ENCODE measurements around the gene YARS1.
A peak's percentile ranks its signal among the peaks of the same experiment; 100 is the strongest.
"Not testable (repeated sequence)": the region's sequence is repeated elsewhere in the genome, so short reads cannot be mapped to it uniquely, and the experiment has no call there.

Gene YARS1

DNA sequence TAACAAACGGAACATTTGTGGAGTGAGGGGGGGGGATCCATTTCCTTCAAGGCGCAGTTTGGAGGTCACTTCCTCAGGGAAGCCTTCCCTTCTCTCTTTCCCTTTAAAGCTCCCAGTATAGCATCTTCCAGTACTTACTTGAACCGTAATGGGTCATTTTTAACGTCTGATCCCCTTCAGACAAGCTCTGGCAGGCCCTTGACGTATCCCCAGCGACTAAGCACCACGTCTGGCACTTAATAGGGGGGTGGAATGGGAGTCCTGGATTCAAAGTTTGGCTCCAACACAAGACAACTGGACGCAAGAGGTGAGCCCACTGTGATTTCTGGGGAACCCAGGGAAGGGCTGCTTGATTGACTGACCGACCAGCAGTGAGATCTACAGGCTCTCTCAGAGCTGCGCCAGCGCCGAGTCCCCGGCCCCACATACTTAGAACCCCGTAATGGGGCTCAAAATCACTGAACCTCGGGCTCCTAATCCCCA, 441 bp downstream of the YARS1 start:
- DNase-seq = no peak

DNA sequence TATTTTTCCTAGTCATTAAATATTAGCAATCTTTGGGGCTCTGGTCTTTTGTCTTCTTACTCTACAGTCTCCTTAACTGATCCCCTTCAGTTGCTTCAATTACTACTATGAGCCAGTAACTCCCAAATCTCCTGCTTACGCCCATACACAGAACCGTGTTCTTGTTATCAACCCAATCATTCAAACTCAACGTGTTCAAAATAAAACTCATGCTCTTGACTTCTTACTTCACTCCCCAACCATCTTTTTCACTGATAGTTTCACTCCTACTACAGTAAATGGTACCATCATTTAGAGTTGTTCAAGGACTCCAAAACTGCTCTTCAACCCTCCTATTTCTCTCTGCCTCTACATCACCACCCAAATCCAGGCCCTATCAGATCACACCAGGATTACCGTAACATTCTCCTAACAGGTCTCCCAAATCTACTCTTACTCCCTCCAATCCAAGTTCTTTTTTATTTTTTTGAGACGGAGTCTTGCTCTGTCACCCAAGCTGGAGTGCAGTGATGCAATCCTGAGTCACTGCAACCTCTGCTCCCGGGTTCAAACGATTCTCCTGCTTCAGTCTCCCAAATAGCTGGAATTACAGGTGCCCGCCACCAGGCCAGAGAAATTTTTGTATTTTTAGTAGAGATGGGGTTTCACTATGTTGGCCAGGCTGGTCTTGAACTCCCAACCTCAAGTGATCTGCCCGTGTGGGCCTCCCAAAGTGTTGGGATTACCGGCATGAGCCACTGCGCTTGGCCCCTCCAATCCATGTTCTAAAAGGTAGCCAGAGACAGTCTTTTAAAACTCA, 3.0 kb downstream of the YARS1 start:
- DNase-seq = no peak

DNA sequence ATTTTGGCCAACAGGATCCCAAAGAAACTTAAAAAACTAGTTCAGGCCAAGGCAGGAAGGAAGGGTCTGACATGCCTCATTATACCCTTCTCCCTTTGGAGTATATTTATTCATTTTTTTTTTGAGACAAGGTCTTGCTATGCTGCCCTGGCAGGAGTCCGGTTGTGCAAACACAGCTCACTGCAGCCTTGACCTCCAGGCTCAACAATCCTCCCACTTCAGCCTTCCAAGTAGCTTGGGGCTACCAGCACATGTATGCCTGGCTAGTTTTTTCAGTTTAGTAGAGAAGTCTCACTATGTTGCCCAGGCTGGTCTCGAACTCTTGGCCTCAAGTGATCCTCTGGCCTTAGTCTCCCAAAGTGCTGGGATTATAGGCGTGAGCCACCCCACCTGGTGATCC, 5.2 kb downstream of the YARS1 start:
- DNase-seq = no peak

DNA sequence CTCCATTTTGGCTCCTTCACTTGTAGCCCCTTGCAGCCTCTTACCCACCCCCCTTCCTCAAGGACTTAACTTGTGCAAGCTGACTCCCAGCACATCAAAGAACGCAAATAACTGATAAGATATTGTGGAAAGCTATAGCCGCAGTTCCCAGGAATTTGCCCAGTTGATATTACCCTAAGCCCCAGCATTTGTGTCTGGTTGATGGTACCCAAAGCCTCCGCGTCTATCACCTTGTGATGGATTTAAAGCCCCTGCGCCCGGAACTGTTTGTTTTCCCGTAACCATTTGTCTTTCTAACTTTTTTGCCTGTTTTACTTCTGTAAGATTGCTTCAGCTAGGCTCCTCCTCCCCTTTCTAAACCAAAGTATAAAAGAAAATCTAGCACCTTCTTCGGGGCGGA, 5.9 kb downstream of the YARS1 start:
- DNase-seq = no peak

DNA sequence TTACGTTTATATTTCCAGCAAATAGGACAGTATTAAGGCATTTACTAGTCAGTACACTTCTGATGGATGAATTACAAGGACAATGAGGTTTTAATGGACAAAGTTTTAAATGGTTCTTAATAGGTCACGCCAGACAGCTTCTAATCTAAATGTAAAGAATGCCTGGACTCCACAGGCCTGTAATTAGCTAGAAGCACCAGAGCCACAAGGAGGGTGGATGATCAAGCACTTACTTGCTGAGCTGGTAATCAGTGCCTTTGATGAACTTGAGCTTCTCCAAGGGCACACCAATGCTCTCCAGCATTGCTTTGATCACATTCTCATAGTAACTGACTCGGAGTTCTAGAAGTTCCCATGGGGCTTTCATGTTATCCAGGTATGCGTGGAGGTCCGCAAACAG, 6.8 kb downstream of the YARS1 start:
- no peak for DNase-seq

DNA sequence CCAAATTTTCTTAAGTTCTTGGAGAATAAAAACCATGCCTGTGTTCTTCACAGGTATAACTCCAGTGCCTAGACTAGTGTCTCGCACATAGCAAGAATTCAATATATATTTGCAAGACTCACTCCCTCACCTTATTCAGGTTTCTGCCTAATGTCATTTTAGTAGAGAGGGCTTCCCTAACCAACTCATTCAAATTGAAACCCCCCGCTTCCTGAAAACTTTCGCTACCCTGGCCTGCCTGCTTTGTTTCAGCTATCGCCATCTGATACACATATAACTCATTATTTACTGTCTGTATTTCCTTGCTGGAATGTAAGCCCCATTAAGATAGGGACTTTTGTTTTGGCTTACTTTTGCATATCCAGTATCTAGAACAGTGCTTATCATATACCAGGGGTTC, 8.6 kb downstream of the YARS1 start:
- DNase-seq = no peak

DNA sequence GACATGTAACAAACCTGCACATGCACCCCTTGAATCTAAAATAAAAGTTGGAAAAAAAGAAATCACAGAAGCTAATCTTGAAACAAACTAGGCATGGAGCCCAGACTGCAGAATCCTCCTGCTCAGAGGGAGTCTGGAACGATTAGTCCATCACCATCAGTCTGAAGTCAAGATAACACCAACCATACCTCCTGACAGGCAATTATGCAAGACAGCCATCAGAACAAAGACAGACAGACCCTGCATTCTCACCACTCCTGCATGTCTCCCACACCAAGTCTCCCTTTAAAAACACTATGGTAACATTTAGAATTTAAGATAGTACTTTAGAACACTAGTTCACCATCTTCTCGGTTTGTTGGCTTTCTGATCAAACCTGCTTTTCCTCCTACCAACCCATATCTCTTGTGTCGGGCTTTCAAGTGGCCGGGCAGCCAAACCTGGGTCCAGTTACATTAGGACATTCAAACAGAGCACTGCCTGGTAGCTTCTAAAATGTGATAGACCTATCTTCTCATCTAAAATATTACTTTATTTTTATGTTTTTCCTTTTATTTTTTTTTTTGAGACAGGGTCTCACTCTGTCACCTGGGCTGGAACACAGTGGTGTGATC, 10.1 kb downstream of the YARS1 start:
- DNase-seq = no peak

DNA sequence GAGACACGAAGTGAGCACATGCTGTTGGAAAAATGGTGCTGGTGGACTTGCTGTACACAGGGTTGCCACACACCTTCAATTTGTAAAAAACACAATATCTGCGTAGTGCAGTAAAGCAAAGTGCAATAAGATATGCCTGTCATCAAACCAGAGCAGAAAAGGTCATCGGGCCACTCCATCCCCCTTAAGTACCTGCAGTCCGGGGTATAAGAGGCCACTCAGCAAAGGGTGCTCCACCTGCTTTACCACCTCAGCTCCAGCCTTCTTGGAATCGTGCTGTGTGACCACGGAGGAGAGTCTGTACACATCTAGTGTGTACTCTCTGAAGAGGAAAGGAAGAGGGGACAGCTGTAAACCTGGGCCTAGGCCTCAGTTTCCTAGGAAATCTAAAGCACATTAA, 10.9 kb downstream of the YARS1 start:
- no peak for DNase-seq

DNA sequence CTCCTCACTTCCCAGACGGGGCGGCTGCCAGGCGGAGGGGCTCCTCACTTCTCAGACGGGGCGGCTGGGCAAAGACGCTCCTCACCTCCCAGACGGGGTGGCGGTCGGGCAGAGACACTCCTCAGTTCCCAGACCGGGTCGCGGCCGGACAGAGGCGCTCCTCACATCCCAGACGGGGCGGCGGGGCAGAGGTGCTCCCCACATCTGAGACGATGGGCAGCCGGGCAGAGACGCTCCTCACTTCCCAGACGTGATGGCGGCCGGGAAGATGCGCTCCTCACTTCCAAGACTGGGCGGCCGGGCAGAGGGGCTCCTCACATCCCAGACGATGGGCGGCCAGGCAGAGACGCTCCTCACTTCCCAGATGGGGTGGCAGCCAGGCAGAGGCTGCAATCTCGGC, 12.7 kb downstream of the YARS1 start:
- DNase-seq = not testable (repeated sequence)

DNA sequence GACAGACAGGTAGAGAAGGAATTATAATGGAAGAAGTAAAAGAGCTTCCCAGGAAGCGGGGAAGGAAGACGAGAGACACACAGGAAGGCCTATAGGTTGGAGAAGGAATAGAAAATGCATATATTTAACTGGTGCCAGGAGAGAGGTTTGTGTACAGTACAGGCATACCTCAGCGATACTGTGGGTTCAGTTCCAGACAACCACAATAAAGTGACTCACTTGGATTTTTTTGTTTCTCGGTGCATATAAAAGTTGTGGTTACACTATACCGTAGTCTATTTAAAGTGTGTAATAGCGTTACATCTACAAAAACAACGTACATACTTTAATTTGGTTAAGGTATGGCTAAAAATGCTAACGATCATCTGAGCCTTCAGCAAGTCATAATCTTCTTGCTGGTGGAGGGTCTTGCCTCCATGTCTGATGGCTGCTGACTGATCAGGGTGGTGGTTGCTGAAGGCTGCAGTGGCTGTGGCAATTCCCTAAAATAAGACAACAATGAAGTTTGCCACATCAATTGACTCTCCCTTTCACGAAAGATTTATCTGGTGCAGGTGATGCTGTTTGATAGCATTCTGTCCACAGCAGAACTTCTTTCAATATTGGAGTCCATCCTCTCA, 16.0 kb downstream of the YARS1 start:
- peak in 4 of 6 experiments; percentile 7 to 48 (median 28) for DNase-seq

DNA sequence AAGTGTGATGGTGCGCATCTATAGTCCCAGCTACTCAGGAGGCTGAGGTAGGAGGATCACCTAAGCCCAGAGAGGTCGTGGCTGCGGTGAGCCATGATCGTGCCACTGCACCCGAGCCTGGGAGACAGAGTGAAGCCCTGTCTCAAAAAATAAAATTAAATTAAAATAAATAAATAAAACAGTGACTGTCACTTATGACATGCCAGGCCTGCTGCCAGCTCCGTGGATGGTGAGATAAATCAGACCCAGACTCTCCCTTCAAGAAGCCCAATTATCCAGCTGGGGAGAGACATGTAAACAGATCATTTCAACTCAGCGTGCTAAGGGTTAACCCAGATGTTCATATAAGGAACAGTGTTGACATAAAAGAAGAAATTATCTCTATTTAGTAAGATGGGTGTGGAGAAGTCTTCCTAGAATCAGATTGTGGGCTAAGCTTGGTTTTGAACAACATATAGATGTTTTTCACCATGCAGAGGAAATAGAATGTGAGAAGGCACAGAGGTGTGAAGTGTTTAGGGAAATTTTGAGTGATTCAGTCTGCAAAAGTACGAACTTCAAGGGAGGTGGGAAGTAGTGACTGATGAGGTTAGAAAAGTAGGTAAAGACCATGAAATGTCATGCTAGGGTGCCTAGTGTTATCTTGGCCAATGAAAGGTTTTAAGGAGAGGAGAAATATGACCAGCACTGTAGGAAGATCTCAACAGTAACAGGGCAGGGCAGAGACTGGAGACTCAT, 18.3 kb downstream of the YARS1 start:
- DNase-seq = peak in 2 of 6 experiments; percentile 7 to 12

DNA sequence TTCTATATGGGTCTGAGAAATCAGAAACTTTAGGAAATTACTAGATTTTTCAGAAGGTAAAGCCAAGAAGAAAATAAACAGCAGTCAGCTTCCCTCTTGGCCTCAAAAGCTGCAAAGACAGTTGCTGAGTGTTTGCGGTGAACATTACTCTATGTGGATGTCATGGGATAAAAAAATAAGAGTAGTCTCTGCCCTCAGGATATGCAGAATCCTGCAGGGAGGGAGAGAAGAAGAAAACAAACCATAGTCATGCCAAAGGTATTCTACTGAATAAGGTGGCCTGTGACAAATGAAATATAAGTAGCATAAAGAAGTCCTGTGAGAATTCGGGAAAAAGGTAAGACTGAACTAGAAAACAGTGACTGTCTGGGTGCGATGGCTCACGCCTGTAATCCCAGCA, 19.0 kb downstream of the YARS1 start:
- no peak for DNase-seq

DNA sequence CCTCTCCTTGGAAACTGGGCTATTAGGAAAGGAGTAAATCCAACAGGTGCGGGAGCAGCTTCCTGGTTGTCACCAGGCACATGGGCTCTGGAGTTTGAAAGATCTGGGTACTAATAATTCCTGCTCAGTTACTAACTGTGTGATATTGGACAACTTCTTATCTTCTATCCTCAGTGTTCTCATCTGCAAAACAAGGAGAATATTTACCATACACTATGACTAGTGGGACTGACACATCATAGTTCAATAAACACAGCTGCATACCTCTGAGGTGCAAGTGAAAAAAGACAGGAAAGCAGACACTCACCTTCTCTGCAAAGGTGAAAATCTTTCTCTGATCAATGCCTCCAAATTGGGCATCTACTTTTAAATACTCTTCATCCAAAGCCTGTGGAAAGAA, 19.7 kb downstream of the YARS1 start:
- no peak for DNase-seq

DNA sequence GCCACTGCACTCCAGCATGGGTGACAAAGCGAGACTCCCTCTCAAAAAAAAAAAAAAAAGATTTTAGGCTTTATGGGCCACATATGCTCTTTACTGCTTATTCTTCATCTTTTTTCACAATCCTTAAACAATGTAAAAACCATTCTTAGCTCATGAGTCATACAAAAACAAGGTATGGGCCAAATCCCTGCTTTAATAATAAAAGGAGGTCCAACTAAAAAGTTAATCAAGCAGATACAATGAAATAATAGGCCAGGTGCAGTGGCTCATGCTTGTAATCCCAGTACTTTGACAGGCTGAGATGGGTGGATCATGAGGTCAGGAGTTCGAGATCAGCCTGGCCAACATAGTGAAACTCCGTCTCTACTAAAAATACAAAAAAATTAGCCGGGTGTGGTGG, 21.4 kb downstream of the YARS1 start:
- DNase-seq = not testable (repeated sequence)

DNA sequence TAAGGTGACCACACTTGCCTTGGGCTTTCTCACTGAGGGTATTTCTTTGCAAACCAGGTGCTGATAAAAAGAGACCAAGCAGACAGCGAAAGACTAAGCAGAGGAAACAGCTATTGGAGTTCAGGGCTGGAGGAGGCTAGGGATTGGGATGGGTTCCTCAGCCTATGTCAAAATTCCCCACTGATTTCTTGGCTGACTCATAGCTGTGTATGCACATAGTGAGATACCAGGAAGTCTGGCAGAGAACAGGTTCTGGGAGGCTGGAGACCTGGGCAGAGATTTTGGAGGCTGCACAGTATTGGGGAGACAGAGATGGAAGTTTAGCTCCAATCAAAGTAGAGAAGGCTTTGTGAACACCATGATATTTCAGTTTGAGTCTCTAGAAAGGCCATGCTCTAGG, 25.3 kb downstream of the YARS1 start:
- DNase-seq = no peak

DNA sequence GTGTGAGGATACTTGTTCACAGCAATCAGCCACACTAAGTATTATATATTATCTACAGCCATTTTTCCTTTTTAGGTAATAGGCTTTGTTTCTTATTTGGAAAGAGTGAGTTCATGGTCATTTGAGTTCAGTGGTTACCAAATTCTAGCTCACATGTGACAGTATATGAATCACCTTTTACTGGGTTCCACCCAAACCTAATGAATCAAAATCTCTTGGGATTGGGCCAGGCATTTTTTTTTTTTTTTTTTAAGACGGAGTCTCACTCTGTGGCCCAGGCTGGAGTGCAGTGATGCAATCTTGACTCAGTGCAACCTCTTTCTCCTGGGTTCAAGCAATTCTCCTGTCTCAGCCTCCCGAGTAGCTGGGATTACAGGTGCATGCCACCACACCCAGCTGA, 27.8 kb downstream of the YARS1 start:
- not testable (repeated sequence) for DNase-seq

DNA sequence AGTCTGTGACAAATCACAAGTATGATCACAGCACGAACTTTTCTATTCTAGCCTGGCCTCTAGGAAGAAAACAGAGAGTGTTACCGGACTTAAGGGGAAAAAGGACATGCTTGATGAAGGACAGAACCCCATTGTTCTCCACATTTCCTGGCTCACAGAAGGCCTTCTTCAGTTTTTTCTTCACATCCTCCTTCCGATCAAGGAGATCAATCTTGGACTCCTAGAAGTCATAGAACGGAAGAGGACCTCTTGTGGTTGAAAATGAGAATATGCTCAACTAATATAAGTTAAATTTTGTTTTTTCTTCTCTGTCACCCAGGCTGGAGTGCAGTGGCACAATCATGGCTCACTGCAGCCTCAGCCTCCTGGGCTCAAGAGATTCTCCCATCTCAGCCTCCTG, 30.3 kb downstream of the YARS1 start:
- DNase-seq = no peak

DNA sequence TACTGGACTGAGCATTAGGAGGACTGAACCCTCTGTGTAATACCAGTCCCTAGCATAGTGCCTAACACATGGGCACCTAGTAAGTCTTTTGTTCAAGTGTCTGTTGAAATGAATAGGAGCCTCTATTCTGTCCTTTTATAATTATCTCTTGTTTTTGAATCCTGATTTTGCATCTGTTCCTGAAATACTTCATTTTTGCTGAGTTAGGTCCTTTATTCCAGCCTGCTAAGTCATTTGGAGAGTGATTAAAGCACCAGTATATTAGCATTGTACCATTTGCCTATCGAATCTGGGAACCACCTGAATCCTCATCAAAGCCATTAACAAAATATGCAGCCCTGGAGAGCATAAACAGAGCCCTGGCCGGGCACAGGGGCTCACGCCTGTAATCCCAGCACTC, 32.3 kb downstream of the YARS1 start:
- DNase-seq = no peak

DNA sequence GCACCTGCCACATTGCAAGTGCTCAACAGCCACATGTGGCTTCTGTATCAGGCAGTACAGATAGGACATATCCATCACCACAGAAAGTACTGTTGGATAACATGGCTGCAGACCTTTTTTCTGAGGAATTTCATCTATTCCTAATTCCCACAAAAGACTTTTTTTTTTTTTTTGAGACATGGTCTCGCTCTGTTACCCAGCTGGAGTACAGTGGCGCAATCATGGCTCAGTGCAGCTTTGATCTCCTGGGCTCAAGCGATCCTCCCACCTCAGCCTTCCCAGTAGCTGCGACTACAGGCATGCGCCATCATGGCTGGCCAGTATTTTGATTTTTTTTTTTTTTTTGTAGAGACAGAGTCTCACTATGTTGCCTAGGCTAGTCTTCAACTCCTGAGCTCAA, 33.3 kb downstream of the YARS1 start:
- no peak for DNase-seq

DNA sequence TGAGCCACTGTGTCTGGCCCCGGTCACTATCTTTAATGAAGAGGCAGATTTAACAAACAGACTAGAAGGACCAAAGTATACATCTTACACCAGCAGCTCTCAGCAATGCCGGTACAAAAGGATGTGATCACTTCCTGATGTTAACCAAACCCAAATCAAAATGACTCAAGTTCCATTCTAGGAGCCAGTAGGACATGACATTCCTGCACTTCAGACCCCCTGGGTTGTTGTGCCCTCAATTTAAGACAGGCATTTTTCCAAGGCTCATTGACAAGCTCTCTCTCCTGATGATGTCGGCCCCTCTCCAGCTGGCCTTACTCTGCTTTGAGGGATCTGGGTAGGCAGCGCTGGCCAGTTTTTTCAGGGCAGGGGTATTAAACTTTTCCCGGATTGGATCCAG, 35.1 kb downstream of the YARS1 start:
- DNase-seq = no peak

DNA sequence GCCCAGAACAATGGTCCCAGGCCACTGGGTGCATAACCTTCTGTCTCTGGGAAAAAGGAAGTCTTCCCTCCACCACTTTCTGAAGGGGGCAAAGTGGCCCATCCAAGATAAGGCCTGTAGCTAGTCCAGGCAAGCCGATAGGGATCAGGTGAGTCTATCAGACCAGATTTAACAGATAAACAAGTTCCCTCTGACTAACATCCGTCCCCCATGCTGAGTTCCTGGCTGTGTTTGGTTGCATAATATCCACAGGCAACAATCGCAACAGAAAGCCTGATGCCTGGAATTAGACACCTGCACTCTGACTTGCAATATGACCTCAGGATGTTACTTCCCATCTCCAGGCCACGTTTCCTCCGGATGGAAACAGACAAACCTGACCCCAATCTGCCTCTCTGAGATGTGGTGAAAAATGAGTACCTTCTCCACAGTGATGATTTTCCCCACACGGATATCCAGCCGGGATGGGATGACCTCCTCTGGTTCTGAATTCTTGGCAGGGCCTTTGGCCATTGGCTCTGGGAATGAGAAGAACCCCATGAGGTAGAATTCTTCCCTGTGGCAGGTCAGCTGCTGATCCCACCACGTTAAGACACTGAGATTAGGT, 36.4 kb downstream of the YARS1 start:
- no peak for DNase-seq

DNA sequence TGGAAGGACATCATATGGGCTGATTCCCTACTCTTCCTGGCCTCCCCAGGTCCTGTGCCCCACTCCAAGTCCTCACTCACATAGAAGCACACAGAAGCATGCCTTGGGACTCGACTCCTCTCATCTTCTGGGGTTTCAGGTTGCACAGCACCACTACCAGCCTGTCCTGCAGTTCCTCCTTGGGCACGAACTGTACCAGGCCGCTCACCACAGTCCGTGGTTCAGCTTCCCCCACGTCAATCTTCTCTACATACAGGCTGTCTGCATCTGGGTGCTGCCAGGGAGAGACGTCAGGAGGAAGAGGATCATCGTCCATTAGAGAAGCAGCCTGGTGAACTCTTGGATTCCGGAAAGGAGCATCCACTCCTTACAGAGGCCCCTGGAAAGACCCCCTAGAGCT, 37.2 kb downstream of the YARS1 start:
- DNase-seq = no peak

DNA sequence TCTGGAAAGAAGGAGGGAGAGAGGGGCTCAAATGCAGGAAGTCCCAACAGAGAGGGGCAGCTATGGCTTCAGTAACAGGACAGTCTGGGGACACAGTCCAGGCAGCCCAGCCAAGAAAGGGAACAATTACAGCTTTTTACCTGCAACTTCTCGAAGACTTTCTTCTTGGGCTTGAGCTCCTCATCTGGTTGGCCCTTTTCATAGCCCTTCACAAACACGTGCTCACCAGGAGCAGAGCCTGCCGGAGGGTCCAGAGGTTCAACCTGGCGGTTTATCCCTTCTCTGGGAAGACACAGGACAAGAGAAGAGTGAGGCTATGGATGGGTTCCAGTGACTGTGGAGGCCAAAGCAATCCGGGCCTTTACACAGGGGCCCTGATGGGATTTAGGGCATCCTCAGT, 37.9 kb downstream of the YARS1 start:
- DNase-seq = no peak
